ENCODE results near the gene PRKG1.

PRKG1 gene

DNA sequence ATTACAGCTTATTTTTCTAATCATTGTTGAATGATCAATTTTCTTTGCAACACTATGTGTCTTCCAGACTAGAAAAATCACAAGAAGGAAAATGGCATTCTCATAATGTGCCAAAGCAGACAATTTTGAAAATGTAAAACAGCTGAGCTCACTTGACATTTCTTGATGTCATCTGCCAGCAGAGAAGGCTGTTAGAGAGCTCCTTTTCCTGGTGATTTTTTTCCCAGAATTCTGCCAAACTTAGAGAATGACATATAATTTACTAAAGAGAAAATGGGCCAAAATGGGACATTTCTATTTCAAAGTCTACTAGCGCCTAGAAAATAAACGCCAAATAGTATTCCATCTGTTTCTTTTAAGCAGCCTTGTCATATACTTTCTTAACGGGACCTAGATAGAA lies 714.0 kb downstream of the PRKG1 start:
- DNase-seq = no peak

DNA sequence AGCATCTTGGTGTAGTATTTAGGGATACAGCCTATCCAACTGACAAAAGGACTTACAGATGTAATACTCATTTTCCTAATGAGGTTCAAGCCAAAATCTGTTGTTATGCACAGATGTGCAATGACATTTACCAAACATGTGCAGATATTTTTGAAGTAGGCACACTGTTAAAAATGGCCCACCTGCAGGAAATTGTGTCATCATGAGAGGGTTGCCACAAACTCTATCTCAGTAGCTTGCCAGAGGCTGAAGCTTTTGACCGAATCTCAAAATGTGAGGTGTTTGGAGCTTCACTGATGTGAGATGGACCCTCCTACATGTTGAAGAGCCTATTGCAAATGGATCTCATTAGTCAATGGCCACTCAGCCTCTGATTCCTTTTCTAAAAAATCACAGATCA lies 714.8 kb downstream of the PRKG1 start:
- DNase-seq = no peak

DNA sequence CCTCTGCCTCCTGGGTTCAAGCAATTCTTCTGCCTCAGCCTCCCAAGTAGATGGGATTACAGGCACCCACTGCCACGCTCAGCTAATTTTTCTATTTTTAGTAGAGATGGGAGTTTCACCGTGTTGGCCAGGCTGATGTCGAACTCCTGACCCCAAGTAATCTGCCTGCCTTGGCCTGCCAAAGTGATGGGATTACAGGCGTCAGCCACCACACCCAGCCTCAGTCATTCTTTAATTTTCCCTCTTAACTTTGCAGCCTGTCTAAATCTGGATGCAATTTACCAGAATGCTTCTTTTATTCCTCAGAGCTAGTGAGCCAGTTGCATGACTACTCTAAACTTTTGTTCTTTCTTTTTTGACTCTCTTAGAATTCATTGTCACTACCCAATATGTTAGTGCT lies 715.6 kb downstream of the PRKG1 start:
- DNase-seq = no peak

DNA sequence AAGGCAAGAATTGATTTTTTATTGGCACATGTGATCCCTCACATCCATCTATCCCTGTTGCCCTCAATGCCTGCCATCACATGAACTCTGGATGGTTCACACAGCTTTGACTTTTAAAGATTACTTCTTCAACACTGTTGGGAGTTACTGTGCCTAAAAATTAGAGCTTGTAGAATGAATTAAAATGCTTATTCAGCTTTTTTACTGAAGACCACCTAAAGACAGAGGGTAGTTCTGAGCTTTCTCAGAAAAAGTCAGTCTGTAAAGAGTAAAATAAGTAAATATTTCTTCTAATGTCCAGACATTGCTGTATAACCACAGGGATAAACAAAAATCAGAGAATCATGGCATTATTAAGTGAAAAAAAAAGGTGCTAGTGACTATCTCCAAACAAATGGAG lies 718.4 kb downstream of the PRKG1 start:
- no peak for DNase-seq

DNA sequence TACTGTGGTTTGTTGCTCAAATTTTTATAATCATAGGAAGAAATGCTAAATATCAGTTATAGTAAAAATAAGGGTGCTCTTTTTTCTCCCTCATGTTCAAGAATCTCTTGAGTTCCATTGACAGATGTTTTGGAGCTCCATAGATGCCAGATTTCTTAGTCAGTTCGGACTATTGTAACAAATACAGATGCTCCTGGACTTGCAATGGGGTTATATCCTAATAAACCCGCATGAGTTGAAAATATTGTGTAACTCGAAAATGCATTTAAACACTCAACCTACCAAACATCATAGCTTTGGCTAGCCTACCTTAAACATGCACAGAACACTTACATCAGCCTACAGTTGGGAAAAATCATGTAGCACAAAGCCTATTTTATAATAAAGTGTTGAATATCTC lies 725.8 kb downstream of the PRKG1 start:
- DNase-seq = no peak

DNA sequence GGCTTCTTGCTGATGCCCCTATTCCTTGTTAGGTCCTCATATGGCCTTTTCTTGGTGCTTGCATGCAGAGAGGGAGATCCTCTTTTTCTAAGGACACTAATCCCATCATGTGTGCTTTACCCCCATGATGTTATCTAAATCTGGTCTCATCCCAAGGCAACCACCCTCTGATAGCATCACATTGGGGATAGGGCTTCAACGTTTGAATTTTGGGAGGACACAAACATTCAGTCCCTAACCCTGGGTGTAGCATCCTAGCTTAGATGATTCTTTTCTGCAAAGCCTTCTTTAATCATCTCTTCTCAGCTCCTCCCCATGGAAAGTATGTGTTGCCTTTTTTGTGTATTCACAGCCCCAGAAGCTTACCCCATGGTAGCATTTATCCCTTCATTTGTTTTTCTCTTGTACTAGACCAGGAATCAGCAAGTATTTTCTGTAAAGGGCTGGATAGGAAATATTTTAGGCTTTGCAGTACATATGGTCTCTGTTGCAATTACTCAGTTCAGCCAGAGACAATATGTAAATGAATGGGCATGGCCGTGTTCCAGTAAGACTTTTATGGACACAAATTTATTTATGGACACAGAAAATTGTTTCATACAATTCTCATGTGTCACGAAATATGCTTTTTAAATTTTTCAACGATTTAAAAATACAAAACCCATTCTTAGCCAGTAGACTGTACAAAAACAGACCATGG lies 726.6 kb downstream of the PRKG1 start:
- DNase-seq = no peak

DNA sequence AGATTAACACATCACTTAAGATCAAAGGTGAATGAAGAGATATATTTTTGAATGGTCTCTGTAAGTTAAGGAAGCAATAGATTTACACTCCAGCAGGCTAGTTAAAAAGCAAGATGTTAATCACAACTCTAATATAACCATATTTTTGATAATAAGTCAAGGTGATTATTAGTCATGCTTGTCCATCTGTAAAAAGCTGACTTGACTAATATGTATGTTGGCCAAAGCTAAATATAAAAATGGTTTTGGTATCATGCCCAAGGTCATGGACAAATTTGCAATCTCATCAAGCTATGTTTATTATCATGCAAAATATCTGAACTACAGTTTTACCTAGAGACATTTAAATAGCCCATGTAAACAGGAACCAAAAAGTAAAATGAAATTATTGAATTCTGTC lies 727.7 kb downstream of the PRKG1 start:
- no peak for DNase-seq

DNA sequence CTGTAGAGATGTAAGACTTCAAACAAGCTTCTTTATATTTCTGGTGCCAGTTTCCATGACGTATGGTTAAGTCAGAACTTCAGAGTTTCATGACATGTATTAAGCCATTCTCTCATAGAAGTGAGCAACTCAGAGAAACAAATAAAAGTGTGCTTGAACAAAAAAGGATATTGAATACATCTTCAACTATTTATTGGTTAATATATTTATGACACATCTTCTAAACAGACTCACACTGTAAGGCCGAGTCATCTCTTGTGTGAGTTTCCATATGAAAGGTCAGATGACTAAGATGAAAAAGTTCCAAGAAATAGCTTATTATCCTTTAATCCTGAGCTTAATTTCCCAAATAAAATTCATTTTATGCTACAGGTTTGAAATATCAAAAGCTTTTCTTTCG lies 730.6 kb downstream of the PRKG1 start:
- DNase-seq = no peak

DNA sequence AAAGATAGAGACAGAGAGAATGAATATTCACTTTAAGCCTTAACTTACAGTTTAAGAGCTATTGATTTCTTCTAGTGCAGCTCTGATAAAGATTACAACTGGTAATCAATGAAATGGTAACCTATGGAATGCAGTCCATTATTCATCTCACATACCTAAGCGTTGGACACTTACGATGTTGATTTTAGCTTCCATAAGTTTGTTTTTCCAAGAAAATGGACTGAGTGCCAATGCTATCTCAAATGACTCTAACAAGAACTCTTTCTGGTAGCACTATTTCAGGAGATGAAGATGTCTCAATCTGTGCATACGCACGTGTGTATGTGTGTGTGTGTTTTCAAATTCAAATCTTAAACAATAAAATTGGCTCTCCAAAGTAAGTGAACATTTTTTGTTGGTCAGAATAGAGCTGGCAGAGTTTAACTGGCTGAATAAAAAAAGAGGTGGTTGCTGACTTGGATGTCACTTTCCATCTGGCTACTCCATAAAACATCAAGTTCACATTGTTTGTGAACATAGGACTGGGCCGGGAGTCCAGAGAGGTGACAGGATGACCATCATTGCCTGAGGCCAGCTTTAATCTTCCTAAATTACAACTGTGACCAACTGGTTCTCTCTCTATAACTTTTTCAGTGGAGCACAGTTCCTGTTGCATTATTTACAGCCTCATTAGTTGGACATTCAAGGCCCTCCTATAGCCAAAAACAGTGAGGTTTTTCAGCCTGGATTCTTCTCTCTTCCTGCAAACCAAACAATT lies 732.0 kb downstream of the PRKG1 start:
- DNase-seq = no peak

DNA sequence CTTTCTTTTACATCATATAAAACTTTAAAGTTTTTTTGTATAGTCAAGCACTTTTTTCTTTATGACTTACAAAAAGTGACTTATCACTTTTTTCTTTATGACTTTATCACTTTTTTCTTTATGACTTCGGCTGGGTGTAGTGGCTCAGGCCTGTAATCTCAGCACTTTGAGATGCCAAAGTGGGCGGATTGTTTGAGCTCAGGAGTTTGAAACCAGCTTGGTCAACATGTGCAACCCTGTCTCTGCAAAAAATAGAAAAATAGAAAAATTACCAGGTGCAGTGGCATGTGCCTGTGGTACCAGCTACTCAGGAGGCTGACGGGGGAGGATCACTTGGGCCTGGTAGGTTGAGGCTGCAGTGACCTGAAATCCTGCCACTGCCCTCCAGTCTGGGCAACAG lies 733.9 kb downstream of the PRKG1 start:
- DNase-seq = no peak

DNA sequence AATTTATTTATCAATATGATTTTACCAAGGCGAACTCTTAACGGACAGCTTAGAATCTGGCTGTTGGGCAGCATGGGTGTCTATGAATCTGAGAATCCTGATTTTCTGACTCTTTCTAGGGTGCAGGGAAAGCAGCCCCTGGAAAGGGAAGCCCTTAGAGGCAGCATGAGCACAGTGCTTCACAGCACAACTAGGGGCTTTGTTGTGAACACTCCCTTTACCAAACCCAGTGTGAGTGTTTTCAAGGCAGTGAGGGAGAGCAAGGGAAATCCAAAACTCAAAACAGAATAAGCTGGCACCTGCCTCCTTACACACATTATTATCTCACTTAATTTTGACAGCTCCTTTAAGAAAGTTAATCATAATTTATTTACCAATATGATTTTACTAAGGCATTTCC lies 741.4 kb downstream of the PRKG1 start:
- no peak for DNase-seq

DNA sequence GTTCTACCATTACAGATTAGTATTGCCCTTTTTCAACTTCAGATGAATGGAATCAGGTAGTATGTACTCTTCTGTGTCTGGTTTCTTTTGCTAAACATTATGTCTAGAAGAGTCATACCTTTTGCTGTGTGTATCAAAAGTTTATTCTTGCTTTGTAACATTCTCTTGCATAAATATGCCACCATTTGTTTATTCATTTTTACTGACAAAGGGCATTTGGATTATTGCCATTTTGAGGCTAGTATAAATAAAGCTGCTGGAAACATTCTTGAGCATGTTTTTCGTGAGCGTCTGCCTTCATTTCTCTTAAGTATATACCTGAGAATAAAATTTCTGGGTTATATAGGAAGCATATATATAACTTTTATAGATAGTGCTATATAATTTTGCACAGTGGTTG lies 746.8 kb downstream of the PRKG1 start:
- DNase-seq = no peak

DNA sequence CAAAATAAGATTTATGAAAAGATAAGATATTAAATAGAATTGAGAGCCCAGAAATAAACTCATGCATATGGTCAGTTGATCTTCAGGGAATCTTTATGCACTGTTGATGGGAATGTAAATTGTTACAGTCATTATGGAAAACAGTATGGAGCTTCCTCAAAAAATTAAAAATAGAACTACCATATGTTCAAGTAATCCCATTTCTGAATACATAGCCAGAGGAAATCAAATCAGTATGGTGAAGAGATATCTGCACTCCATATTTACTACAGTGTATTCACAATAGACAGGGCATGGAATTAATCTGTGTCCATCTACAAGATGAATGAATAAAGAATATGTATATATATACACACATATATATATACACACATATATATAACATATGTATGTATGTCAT lies 747.5 kb downstream of the PRKG1 start:
- no peak for DNase-seq

DNA sequence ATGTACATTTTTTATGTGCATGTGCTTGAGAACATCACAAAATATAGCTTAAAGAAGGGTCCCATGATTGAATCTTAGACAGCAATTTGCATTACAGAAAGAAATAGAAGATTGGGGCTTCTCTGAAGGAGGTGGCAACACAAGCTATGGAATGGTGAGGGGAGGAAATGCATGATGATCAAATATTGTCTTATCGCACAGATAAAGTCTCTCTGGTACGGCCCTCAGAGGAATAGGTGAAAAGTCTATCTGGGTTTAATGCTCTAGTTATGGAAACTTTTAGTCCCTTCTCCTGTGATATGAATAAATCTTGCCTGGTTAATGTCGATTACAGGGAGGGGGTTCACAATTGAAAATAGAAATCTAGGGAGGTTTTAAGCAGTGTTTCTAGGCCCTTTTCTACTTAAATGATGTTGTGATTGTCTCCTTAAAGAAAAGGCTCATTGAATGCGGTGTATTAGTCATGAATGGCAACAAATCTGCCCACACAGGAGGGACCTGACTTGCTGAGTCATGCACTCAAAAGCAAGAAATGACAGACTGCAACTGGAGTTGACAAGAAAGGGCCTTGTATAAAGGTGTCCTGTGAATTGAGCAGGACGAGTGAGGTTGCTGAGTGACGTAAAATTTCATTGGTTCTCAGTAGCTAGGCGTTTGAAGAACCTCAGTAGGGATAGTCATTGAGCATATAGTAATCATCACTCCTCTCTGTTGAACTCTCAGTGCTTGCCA lies 758.5 kb downstream of the PRKG1 start:
- DNase-seq = no peak

DNA sequence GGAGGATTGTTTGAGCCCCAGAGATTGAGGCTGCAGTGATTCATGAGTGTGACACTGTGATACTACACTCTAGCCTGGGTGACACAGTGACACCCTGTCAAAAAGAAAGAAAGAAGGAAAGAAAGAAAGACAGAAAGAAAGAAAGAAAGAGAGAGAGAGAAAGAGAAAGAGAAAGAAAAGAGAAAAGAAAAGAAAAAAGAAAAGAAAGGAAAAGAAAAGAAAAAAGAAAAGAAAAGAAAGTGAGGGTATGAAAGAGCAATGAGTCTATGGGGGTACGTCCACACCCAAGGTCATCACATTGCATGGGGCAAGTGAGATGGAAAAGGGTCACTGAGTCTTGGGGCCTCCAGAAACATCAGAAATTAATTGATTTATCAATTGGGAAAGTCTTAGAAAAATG lies 760.3 kb downstream of the PRKG1 start:
- DNase-seq = no peak

DNA sequence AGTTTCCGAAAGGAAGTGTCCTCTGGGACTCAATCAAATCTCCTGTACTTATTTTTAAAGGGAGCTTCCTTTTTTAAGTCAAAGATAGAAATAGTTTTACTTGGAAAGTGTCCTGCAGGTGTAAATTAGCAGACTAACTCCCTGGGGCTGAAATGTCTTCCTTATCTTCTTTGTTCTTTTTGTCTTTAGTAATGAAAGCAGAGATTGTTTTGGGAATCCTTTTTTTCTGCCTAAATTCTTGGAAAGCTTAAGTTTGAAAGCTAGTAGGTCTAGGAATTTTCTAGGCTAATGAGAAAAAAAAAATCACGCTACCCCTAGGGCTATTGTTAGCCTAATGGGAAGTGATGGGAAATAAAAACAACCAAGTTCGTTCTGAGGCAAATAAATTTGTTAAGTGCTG lies 764.2 kb downstream of the PRKG1 start:
- no peak for DNase-seq

DNA sequence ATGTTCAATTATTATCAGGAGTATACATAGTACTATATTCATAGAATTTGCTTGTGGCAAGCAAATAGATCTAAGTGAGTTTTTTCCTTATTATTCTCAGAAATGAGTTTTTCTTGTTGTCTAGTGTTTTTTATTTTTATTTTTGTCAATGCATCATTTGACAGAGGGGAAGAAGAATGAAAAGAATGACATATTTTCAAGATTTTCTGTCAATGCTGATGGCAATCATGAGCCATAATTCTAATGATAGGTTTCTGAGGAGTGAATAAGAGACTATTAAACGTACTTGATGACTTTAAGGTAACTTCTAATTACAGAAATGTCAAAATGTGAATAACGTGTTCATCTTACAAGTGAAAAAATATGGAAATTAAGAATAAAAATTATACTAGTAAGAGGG lies 769.7 kb downstream of the PRKG1 start:
- no peak for DNase-seq

DNA sequence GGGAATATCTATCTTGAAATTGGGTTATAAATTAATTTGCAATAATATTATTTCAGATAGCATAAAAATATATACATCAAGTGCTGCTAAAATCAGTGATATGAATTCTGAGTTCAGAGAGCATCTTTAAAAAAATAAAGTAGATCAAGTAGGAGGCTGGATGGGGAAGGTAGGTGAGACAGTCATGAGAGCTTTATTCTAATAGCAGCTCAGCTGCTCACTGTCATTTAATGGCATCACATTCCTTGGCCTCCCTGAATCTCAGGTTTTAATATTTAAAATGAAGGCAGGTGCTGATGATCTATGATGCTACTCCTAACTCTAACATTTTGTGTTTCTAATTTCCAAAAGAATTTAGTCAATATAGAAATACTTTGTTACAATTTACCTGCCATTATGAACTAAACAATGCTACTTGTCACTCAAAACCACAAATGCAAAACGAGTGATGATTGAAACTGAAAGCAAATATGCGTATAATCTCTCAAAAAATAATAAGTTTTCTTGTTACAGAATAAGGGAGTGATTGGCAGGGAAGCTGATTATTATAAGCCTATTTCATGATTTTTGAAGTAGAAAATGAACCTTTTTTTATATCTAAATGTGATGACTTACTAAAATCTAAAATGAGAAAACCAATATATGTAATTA lies 772.7 kb downstream of the PRKG1 start:
- DNase-seq = no peak

DNA sequence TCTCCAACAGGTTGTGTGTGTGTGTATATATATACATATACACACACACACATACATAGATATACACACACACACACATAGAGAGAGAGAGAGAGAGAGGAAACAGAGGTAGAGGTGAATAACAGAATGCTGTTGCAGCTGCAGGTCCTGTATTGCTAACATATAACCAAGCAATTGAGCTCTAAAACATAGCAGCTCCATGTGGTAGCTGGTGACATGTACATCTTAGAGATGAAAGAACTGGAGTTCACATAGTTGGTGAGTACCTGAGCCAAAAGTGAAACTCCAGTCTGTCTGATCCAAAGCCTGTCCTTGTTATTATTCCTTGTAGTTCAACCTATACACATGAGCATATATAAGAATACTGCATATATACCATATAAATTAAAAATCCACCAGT lies 778.0 kb downstream of the PRKG1 start:
- DNase-seq = no peak

DNA sequence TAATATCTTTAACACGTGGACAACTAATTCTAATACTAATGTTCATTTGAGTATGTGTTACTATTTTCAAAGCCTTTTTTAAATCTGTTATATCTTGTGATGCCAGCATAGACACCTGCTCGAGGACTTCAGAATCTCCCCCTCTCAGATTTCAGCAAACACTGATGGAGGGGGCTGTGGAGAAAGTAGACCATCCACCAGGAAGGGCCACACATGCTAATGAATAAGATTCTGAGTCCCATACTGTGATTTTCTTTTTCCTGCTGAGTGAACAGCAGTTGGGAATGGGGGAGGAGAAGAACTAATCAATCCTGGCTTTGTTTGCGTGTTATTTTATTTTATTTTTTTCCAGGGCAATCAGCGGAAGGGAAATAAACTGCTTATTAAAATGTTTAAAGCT lies 783.0 kb downstream of the PRKG1 start:
- no peak for DNase-seq

DNA sequence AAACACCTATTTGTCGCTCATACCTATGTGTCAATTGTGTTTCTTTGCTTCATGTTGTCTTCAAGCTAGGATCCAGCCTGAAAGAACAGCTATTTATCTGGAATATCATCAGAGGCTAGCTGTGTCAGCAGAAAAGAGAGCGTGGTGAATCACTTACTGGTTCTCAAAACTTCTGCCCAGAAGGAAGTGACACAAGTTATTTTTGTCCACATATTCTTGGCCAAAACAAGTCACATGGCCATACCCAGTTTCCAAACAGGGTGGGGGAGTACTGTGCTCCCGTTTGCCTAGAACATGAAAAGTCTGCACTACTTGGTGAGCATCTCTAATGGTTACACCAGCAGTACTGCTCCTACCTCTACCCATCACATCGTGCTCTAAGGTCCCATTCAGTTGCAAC lies 786.0 kb downstream of the PRKG1 start:
- DNase-seq = no peak

DNA sequence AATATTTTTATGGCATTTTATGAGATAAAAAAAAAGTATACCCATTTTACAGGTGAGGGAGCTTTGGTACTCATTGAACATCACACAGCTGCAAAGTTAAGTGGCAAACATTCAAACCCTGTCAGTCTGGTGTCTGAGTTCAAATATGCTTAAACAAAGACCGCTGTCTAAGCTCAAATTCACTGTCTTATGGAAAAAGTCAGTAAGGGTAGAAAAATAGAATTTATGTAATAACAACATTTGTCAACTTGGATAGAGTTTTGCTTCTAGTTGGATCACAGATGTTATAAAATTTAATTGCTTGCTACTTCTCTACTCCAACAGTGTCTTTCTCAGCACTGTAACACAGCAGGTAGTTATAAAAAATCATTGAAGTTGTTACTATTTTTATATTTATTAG lies 786.8 kb downstream of the PRKG1 start:
- no peak for DNase-seq

DNA sequence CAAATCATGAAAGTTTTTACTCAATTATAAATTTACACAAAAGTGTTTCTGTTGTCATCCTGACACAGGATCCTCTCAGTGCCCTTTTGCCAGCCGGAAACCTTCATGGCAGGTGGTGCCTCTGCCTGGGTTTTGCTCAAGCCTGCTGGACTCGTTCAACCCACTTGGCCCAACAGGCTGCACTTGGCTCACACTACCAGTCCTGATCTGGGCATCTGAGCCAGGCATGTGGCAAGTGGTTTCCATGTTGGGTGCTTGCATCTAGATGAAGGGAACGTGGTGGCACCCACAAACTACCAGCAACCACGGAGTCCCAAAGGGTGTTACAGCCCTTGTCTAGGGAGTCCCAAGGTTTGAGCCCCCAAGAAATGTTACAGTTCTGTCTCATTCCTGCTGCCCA lies 787.4 kb downstream of the PRKG1 start:
- peak in 1 of 2 experiments; percentile 44 for DNase-seq

DNA sequence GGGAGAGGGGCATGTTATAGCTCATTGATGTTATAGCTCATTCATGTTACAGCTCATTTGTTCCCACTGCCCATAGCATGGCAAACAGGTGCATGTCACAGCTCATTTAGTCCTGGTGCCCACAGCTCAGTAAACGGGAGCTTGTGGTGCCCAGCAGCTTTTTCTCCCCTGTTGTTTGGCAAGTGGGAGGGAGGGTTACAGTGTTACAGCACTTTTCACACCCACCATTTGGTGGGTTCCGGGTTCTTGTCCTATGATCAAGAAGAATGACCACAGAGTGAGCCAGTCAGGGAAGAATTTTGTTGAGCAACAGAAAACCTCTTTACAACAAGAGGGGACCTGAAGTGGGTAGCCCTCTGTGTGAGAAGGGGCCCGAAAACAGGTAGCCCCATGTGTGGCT lies 787.9 kb downstream of the PRKG1 start:
- no peak for DNase-seq
